K562 (cell line): ENCODE results near the gene UBE3B. TPM values are rescaled to one million over a fixed set of nuclear protein-coding genes. Genes with fewer than 3 reads are reported as not detected.

Experiments
- AFF1 ChIP-seq, 2 experiments: fragments of 450-650 bp; IDR thresholded peaks; 2 replicates each; pipeline ENCODE4 v1.6.1; 2018; ENCODE audit warnings: mild to moderate bottlenecking in 2 of 2, low read depth in 1 of 2; ENCODE audit not compliant: partially characterized antibody in 2 of 2
- BACH1 ChIP-seq: fragments of 200-800 bp; sonication (Bioruptor generic); IDR thresholded peaks from 2 replicates; pipeline ENCODE4 v1.6.1; 2016; ENCODE audit warnings: missing genetic modification characterization, missing compliant biosample characterization
- BRD4 ChIP-seq: fragments of 200-600 bp; sonication (generic); IDR thresholded peaks from 2 replicates; pipeline ENCODE4 v1.6.1; 2017; ENCODE audit warnings: inconsistent platforms
- CAMTA2 ChIP-seq: fragments of 250-450 bp; sonication (Bioruptor Pico); conservative IDR thresholded peaks from 2 replicates; pipeline ENCODE4 v1.5.1; 2022
- CBX5 ChIP-seq: IDR thresholded peaks from 2 replicates; pipeline ENCODE4 v1.6.1; 2014; ENCODE audit warnings: low read depth, borderline replicate concordance
- E2F3 ChIP-seq: fragments of 250-450 bp; sonication (Bioruptor Pico); IDR thresholded peaks from 2 replicates; pipeline ENCODE4 v1.4.0; 2020; ENCODE audit warnings: mild to moderate bottlenecking
- GTF2A2 ChIP-seq: IDR thresholded peaks from 2 replicates; pipeline ENCODE4 v1.6.1; 2016; ENCODE audit warnings: mild to moderate bottlenecking, missing genetic modification characterization, missing compliant biosample characterization
- KAT2B ChIP-seq: IDR thresholded peaks from one replicate; pipeline ENCODE4 v1.6.1; 2012; ENCODE audit warnings: low read depth, mild to moderate bottlenecking, control low read depth, inconsistent platforms, low read length, moderate library complexity
- NONO ChIP-seq, 2 experiments: fragments of 200-400 bp in 1 of 2; fragments of 450-650 bp in 1 of 2; formaldehyde crosslinking in 1 of 2; IDR thresholded peaks; 2 replicates each; pipeline ENCODE4 v1.6.1; 2017; ENCODE audit warnings: low read depth in 2 of 2, mild to moderate bottlenecking in 2 of 2, moderate library complexity in 2 of 2, low read length in 1 of 2
- RFX5 ChIP-seq: IDR thresholded peaks from 2 replicates; pipeline ENCODE4 v1.6.1; 2011; ENCODE audit warnings: low read depth, mild to moderate bottlenecking, improper control_type of control experiment, low read length
- TAF9B ChIP-seq: fragments of 450-650 bp; IDR thresholded peaks from 2 replicates; pipeline ENCODE4 v1.6.1; 2018; ENCODE audit warnings: mild to moderate bottlenecking; ENCODE audit not compliant: partially characterized antibody
- ZNF263 ChIP-seq: sonication (generic); formaldehyde crosslinking; IDR thresholded peaks from 2 replicates; pipeline ENCODE4 v1.8.0; 2022; ENCODE audit warnings: mild to moderate bottlenecking, missing genetic modification reagents, borderline replicate concordance
- ZNF644 ChIP-seq: fragments of 200-800 bp; sonication (Bioruptor generic); IDR thresholded peaks from 2 replicates; pipeline ENCODE4 v1.6.1; 2016; ENCODE audit warnings: low read depth, missing genetic modification characterization, missing compliant biosample characterization
- ZNF695 ChIP-seq: fragments of 450-650 bp; formaldehyde crosslinking; IDR thresholded peaks from 2 replicates; pipeline ENCODE4 v1.4.0; 2020; ENCODE audit warnings: mild to moderate bottlenecking, moderate library complexity
- ZNF780A ChIP-seq: fragments of 250-450 bp; sonication (Bioruptor Pico); IDR thresholded peaks from 2 replicates; pipeline ENCODE4 v1.5.0; 2021; ENCODE audit warnings: mild to moderate bottlenecking
- polyA plus RNA-seq, 8 experiments: library from polyadenylated mRNA; depleted of rRNA in 4 of 8; stranded (reverse) in 5 of 8; unstranded in 3 of 8; fragments of >200 nt; fragmentation: Nextera tagmentation in 2 of 8; fragmentation: Illumina TruSeq in 1 of 8; extraction: Ambion mirVana in 2 of 8; extraction: Trizol in 1 of 8; gene quantifications; 2 replicates each; pipeline versions ENCODE4 v1.2.1 to v1.2.3, GENCODE V29; 2011 to 2014; ENCODE audit warnings: inconsistent platforms in 1 of 8, missing spikeins in 1 of 8
- total RNA-seq, 7 experiments: library from RNA; depleted of rRNA in 6 of 7; stranded (reverse); fragments of >200 nt in 6 of 7; fragmentation: Illumina TruSeq in 2 of 7; extraction: Trizol in 2 of 7; gene quantifications; 2 replicates each; pipeline versions ENCODE4 v1.2.1 to v1.2.3, GENCODE V29; 2011 to 2021; ENCODE audit warnings: low replicate concordance in 1 of 7
- TF ChIP-seq, protein P1 (sequence below): fragments of 250-450 bp; sonication (Bioruptor Pico); IDR thresholded peaks from 2 replicates; pipeline ENCODE4 v1.5.0; 2021; ENCODE audit warnings: mild to moderate bottlenecking, borderline replicate concordance
- TF ChIP-seq, protein P2 (sequence below), 3 experiments: fragments of 200-800 bp in 1 of 3; fragments of 250-450 bp in 1 of 3; fragments of 450-650 bp in 1 of 3; sonication (Bioruptor Pico) in 1 of 3; sonication (Bioruptor generic) in 1 of 3; formaldehyde crosslinking in 1 of 3; IDR thresholded peaks; 2 replicates each; pipeline versions ENCODE4 v1.6.1 to v1.8.0; 2016 to 2022; ENCODE audit warnings: mild to moderate bottlenecking in 2 of 3, missing genetic modification characterization in 2 of 3, missing compliant biosample characterization in 1 of 3, moderate library complexity in 1 of 3

The UBE3B gene
- total and polyA plus RNA-seq, 9 of the 15 experiments (the other 6 are each of a cell fraction or from before 2014, with no cell fraction given): 7.6 to 23.6 (median 15.5) TPM

GRCh38 chr12:109477185-109477962 lies at the start of gene UBE3B, which contains the start of gene KCTD10 (continued):
- TF ChIP-seq AFF1 (IDR thresholded peaks at IDR 0.05; ENCODE audit: low read depth in 1 of 2, partially characterized antibody in 2 of 2) (peak in 1 of 2 experiments; percentile 92), BRD4 (peak; percentile 84), ZNF695 (CRISPR knock-in tag) (no peak), ZNF780A (CRISPR knock-in tag) (no peak), RFX5 (no peak), E2F3 (CRISPR knock-in tag) (0 out of 2 replicates have a peak, but pooled peaks have one; percentile 19), NONO (IDR thresholded peaks at IDR 0.05; ENCODE audit: low read depth in 2 of 2, low read length in 1 of 2) (0 out of 4 replicates have a peak, but pooled peaks of 1 of the 2 experiments have one; percentile 10), CAMTA2 (CRISPR knock-in tag) (no peak), ZNF263 (CRISPR knock-in tag) (no peak), ZNF644 (tag) (no peak), BACH1 (no peak), GTF2A2 (peak; percentile 92), TAF9B (peak; percentile 100), CBX5 (no peak), KAT2B (no peak)
- TF ChIP-seq, protein P1, sequence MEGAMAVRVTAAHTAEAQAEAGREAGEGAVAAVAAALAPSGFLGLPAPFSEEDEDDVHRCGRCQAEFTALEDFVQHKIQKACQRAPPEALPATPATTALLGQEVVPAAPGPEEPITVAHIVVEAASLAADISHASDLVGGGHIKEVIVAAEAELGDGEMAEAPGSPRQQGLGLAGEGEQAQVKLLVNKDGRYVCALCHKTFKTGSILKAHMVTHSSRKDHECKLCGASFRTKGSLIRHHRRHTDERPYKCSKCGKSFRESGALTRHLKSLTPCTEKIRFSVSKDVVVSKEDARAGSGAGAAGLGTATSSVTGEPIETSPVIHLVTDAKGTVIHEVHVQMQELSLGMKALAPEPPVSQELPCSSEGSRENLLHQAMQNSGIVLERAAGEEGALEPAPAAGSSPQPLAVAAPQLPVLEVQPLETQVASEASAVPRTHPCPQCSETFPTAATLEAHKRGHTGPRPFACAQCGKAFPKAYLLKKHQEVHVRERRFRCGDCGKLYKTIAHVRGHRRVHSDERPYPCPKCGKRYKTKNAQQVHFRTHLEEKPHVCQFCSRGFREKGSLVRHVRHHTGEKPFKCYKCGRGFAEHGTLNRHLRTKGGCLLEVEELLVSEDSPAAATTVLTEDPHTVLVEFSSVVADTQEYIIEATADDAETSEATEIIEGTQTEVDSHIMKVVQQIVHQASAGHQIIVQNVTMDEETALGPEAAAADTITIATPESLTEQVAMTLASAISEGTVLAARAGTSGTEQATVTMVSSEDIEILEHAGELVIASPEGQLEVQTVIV (CRISPR knock-in tag): no peak
- TF ChIP-seq, protein P2, sequence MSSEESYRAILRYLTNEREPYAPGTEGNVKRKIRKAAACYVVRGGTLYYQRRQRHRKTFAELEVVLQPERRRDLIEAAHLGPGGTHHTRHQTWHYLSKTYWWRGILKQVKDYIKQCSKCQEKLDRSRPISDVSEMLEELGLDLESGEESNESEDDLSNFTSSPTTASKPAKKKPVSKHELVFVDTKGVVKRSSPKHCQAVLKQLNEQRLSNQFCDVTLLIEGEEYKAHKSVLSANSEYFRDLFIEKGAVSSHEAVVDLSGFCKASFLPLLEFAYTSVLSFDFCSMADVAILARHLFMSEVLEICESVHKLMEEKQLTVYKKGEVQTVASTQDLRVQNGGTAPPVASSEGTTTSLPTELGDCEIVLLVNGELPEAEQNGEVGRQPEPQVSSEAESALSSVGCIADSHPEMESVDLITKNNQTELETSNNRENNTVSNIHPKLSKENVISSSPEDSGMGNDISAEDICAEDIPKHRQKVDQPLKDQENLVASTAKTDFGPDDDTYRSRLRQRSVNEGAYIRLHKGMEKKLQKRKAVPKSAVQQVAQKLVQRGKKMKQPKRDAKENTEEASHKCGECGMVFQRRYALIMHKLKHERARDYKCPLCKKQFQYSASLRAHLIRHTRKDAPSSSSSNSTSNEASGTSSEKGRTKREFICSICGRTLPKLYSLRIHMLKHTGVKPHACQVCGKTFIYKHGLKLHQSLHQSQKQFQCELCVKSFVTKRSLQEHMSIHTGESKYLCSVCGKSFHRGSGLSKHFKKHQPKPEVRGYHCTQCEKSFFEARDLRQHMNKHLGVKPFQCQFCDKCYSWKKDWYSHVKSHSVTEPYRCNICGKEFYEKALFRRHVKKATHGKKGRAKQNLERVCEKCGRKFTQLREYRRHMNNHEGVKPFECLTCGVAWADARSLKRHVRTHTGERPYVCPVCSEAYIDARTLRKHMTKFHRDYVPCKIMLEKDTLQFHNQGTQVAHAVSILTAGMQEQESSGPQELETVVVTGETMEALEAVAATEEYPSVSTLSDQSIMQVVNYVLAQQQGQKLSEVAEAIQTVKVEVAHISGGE (CRISPR knock-in tag; IDR thresholded peaks at IDR 0.05): peak; percentile 99 to 100 (median 100)
